Stimulated activated CD8-positive, alpha-beta memory T cell treated with anti-CD3 and anti-CD28 coated beads, Interleukin-12 subunit alpha, Interleukin-12 subunit beta, amount 100 ng/mL, for 1 hour (primary cell): ENCODE data around the gene BABAM1.

ENCODE experiments used
- DNase-seq: peaks from one replicate; pipeline ENCODE4 v3.0.0-alpha.2; 2020; ENCODE audit warnings: low read depth

Gene BABAM1

DNA sequence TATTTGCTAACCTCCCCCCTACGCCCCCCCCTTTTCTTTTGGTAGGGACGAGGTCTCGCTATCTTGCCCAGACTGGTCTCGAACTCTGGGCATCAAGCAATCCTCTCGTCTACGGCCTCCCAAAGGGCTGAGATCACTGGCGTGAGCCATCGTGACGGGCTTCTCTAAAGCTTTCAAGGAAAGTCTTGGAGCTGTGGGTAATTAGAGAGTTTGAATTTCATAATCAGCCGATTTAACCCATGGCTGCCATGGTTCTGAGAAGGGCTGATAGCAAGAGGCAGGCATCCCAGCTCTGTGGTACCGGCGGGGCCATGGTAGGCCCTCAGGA lies 36.7 kb downstream of the BABAM1 start:
- DNase-seq = no peak

DNA sequence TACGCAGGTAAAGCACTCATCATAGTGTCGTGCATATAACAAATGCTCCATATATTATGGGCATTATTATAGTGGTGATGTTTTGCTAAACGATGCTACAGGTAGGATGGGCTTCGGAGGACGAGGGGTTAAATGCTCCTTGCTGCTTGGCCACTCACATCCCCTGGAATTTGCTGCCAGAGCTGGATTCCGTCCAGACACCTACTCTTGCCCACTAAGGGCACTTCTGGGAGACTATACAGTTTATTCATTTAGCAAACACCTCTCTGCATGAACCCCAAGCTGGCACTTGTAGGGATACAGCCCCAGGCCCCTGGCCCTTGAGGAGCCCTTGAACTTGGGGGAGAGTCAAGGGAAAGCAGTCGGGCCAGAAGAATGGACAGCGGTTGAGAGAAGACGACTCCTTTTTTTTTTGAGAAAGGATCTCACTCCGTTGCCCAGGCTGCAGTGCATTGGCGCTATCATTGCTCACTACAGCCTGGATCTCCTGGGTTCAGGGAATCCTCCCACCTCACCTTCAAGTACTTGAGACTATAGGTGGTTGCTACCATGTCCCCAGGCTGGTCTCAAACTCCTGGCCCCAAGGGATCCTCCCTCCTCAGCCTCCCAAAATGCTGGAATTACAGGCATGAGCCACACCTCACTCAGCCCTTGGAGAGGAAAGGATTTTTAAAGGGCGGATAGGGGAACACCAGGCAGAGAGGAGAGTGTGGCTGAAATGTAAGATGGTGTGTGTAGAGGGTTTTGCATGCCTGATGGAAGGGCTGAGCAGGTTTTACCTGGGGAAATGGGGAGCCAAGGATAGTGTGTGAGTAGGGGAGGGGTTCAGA lies 37.4 kb downstream of the BABAM1 start:
- DNase-seq = no peak

DNA sequence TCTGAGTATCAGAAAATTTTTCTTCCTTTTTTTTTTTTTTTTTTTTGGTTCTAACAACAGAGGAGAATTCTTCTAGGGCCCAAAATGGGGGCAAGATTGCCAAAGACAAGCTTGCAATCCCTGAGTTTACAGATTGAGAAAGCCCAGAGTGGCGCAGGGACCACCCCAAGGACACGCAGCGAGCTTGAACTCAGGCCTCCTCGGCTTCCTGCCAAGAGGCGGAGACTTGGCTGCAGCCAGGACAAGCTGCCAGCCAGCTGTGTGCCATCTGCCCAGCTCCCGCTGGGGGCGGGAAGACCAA lies 37.9 kb downstream of the BABAM1 start:
- DNase-seq = no peak

DNA sequence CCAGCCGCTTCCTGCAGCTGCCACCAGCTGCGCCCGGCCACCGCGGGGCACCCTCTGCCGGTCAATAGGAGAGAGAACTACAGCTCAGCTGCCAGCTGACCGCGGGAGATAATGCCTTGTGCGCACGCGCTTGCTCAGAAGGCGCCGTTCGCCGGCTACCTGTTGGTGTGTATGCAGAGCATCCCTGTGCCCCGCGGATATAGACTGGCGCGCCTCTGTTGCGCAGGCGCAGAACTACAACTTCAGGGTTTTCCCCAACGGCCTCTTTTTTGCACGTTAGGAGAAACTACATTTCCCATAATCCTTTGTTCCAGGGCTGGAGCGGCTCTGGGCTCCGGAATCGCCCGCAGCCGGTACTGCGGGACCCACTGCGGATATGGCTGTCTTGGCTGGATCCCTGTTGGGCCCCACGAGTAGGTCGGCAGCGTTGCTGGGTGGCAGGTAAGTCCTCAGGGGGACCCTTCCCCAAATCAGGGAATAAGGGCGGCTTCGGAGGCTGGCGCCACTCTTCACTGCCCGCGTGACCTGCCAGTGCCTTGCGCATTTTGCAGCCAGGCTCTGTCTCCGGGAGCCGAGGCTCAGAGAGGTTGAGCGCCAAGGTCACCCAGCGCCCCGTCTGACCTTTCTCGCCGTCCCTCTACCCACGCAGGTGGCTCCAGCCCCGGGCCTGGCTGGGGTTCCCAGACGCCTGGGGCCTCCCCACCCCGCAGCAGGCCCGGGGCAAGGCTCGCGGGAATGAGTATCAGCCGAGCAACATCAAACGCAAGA lies 38.5 kb downstream of the BABAM1 start, which contains the start of gene MRPL34:
Gene MRPL34, plus strand, starts transcription at position 356 of the 768 bp plus-strand sequence. Its CDS starts 21 bp downstream, at position 377.
- DNase-seq = peak; percentile 89

DNA sequence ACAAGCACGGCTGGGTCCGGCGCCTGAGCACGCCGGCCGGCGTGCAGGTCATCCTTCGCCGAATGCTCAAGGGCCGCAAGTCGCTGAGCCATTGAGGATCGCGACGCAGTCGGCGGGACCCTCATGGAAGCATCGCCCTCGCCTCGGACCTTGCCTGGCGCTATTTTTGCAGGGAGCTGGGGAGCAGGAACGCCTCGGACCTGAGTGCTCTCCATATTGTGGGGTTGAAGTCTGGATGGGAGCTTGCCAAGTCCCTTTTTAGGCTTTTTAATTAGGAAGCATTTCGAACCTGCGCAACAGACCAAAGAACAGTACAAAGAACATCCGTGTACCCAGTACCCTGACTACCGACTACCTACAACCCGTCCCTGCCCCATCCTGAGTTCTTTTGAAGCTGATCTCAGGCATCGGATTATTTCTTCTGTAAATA lies 39.1 kb downstream of the BABAM1 start:
- DNase-seq = no peak

DNA sequence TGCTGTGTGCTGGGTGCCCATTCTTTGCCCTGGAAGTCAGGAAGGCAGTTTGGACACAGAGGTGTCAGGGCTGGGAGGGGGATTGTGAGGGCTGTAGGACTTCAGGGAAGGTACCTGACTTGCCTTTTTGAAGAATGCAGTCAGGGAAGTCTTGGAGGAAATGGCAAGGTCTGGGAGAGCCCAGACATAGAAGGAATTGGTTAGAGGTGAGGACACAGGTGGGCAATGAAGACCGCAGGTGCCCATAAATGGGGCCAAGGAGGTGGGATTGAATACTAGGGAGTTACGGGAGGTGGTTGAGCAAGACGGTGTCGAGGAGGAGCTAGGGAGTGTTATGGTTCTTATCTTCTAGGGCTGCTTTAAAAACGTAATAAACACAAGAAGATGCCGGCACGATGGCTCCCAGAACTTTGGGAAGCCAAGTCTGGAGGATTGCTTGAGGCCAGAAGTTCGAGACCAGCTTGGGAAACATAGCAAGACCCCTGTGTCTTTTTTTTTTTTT lies 40.7 kb downstream of the BABAM1 start:
- DNase-seq = no peak

DNA sequence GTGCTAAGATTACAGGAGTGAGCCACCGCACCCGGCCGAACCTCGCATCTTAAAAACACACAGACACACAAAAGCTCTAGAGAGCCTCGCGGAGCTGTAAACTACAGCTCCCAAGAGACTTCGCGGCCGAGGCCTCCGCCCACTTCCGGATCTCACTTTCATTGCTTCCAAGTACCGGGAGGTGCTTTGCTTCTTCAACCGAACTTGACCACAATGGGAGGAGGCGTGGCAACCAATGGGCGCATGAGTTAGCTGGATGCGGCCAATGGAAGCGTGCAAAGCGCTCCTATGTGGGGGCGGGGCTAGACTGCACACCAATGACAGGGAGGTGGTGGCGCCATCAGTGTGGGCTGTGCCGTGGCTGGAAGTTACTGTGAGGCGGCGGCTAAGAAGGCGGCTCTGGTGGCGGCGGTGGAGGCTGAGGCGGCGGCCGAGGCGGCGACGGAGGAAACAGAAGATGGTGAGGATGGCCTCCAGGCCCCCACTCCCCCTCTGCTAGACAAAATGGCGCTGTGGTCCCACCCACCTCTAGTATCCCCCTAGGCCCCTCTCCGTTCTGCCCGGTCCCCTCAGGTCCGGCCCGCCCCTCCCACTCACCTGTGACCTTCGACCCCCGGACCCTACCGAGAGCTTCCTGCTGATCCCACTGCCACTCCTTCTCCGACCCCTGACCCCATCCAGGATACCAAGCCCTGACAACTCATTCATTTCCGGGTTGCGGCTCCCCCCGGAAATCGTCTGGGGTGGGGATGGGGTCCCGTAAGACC lies 42.1 kb downstream of the BABAM1 start, which contains the start of gene DDA1:
Gene DDA1, plus strand, starts transcription at position 366 of the 767 bp plus-strand sequence. Its CDS starts 92 bp downstream, at position 458.
- DNase-seq = peak; percentile 99

DNA sequence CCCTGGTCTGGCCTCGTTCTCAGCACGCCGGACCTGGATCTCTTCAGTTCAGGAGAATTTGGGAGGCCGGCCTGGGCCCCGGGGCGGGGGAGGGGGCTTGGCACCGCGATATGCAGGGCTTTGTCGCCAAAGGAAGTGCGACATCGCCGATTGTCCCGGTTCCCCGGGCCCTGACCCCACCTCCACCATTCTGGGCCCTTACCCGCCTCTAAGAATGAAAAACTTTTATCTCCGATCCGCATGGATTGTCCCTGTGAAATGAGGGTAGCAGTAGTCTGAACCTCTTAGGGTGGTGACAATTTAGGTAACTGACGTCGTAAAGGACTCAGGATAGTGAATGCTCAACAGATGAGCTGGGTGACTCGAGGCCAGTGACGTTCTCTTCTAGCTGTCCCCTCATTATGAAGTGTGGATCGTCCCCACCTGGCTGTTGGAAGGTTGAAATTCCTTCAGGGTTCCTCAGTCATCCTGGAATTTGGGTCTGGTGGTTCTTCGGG lies 42.8 kb downstream of the BABAM1 start:
- no peak for DNase-seq

DNA sequence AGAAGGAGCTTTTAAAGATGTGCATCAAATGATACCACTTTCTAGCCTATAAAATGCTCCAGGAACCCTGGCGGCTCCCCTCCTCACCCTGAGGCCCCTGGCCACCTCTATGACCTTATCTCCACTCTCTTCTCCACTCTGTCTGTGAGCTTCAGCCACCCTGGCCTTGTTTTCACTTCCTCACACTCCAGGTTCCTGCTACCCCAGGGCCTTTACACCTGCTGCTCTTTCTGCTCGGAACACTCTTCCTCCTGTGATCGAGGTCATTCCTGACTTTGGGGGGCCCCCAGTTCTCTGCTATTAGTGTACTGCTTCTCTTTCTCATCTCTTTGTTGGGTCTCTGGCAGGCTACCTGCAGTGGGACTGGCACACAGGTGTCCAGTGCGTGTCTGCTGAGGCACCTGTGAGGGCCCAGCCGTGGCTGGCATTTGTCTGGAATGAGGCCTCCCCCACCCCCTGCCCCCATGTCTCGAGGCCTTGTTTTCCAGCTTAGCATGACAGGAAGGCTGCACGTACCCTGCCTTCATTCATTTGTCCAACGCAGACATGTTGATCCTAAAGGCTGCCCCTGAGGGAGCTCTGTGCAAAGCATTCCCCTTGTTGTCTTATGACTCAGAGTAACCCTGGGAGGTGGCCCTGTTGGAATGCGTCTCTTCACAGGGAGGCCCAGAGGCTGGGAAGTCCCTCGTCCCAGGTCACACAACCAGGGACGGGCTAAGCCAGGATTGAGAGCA lies 44.4 kb downstream of the BABAM1 start:
- no peak for DNase-seq

DNA sequence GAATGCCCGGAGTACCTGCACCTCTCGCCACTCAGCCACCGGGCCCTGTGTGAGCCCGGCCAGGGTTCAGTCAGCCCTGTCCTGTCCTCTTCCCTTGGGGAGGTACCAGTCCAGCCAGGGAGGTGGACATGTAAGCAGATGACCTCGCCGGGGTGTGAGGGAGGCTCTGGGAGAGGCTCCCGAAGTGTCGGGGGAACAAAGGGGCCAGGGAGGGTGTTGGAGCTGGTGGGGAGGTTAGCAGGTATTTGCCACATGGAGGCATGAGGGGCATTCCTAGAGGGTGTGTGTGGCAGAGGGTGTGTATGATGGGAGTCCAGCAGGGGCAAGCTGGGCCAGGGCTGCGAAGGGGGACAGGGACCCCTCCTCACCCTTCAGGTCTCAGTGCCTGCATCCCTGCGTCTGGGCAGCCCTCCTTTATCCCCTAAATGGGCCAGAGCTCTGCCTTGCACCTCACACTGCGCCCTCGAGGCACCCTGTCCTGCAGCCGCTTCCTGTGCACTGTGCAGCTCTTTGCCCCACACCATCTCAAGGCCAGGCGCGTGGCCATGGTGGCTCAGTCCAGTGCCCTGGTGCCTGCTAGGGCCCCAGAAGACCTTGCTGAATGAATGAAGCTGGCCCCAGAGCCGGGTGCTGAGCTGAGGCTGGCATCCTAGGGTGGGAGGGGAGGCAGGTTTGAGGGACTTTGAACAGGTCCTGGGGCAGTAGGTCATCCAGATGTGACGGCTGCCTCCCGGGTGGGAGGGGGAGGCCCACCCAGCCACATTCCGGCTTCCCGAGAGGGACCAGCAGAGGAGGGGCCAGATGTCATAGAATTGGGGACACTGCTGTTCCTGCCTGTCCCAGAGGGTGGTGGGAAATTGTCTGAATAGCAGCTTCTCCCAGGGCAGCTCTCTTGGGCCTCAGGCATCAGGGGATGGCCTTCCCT lies 45.2 kb downstream of the BABAM1 start:
- no peak for DNase-seq

DNA sequence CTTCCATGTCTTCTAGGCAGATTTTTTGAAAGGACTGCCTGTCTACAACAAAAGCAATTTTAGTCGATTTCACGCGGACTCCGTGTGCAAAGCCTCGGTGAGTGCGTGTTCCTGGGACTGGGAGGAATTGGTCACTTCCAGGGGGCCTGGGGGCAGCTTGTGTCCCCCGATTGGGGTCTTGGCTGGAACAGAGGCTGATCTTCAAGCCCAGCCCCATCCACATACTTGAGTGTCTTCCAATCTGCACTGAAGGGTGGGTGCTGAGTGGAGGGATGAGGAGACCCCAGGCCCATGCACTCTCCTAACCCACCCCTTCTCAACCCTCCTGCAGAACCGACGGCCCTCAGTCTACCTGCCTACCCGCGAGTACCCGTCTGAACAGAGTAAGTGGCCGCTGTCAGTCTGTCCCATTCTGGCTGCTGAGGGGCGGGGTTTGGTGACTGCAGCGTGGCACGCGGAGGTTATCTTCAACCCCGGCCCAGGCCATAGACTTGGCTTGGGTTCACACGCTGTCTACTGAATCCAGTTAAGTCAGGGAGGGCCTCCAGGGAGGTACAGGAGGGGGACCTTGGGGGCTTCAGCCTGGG lies 46.9 kb downstream of the BABAM1 start:
- no peak for DNase-seq

DNA sequence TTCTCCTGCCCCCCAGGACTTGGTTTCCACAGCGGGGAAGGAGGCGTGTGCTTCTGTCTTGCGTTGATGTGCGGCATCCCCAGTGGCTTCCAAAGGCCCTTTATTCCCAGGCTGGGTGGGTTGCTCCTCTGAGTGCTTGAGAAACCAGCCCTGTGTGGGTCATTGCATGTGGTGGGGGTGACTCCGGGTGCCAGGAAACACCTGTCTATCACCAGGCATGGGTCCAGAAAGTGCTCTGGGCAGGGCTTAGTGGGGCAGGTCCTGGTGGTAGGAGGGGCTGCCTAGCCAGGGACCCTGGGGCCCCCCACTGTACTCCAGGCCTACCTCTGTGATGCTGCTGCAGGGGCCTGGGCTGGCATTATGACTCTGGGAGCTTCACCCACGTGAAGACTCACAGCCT lies 51.7 kb downstream of the BABAM1 start:
- DNase-seq = no peak

DNA sequence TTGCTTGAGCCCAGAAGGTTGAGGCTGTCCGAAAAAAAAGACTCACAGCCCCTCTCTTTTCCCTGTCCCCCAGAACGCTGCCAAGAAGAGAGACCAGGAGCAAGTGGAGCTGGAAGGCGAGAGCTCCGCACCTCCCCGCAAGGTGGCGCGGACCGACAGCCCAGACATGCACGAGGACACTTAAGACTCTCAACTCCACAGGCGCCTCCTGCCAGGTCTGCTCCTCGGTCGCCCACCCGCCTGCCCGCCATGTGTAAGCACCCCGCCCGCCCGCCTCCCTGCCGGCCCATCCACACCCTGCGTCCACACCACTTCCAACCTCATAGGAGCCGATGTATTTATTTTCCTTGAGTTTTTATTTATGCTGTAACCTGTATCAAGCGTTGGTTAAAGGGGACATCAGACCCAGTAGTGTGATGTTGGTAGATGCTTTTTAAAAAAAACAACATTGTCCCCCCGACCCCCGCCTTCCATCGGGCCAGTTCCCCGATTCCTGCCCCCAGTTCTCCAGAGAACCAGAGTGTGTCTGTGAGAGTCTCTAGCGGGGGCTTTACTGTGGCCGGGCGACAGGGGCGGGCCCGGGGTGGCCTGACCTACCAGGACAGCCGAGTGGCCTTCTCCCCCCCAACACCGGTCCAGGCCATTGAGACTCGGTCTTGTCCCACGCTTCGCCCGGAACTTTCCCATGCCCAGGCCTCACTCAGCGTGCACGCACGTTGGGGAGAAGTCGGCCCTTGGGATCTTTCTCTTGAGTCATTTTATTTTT lies 52.4 kb downstream of the BABAM1 start:
- no peak for DNase-seq

DNA sequence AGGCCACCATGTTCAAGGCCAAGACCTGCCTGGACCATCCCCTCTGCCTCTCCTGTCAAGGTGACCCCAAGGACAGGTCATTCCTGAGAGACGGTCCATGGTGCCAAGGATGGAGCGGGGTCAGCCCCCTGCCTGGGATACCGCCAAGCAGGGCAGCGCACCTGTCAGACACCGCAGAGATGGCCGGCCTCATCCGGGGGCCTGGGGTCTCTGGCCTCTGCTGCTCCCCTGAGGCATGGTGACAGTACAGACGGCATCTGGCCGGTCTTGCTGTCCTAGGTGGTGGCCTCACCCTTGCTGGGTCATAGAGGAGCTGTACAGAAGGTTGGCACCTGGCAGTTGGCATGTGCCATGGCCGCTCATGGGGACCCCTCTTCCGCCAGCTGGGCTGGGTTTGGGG lies 53.2 kb downstream of the BABAM1 start:
- no peak for DNase-seq

DNA sequence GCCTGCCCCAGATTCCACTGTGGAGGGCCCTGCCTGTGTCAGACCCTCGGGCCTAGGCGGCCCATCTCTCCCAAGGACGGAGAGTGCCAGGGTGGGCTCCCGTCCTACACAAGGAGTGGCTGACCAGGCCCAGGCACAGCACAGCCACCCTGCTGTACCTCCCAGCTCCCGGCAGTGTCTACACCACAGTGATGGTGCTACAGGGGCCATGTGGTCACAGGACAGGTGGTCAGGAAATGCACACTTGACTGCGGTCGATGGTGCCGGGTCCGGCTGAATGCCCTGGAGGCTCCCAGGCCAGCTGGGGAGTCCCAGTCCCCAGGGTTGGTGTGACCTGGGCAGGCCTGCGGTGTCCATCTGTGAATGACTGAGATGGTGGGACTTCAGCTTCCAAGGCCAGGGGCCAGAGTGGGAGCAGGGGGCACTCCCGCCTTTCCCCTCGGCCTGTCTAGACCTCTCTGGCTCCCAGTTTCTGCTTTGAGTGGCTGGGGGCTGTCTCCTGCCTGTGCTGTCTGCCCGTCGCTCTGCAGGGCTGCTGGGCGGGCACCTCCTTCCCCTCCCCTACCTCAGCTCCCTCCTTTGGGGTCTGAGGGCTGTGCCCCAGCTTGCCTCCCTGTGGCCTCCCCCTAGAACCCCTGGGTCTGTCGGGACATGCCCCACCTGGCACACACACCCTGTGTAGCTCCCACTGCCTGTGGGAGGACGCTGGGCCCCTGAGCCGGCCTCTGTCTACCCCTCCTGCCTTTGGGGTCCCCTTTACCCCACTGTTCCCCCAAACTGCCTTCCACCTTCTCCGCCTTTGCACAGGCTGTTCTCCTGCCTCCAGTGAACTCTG lies 54.6 kb downstream of the BABAM1 start:
- DNase-seq = no peak

DNA sequence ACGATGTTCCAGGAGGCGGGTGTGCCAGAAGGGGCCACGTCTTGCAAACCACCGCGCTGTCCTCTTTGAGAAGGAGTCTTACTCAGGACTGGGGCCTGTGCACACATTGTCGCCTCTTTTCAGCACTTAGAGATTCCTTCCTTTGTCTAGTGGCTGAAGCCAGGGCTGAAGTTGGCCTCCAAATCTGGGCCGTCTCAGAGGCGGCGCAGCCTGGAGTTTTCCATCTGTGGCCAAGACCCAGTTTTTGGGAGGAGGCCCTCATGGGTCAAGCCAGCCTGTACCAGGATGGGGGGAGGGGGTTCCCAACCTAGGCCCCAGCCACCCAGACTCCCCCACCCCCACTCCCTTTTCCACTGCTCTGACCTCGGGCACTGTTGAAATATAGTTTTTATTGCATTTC lies 55.6 kb downstream of the BABAM1 start:
- no peak for DNase-seq

DNA sequence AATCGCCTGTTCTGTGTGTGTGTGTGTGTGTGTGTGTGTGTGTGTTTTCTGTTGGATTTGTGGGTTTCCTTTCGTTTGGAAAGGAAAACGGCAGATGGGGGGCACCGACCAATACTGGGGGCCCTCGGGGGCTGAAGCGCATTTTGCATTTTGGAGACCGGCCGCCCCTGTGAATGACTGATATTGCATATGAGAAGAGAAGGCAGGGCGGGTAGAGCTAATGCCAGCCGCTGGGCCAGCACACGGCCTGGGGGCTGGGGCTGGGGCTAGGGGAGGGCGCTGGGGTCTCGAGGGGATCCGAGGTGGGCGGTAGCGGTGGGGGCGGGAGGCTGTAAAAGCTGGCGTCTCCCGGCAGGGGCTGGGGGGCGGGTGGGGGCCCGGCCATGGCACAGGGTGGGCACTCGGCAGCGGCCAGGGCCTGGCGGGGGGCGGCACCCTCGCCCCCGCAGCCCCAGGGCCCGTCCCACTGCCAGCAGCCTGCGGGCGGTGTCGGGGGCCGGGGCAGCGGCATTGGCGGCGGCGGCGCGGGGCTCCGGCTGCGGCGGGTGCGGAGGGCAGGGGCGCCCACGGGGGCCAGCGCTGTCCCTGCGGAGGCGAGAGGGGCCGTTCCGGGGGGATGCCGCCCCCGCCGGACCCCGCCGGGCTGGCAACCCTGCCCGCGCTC lies 56.2 kb downstream of the BABAM1 start:
- no peak for DNase-seq

DNA sequence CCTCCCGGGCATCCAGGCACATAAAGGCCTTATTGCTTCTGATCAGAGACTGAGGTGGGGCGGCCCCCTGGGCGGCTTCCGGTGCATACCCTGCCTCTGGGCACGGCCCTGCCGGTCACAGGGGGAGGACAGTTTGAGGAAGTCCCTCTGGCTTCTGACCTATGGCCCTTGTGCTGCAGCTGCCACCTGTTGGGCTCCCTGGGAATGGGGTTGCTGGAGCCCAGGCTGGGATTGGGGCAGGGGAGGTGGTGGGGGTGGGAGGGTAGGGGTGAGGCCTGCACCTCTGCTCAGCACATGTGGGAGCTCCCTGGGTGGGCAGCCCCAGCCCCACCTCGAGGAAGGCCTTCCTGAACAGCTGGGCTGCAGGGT lies 56.7 kb downstream of the BABAM1 start:
- no peak for DNase-seq
